ENCODE data around the gene TOP1. TPM values are rescaled to one million over a fixed set of nuclear protein-coding genes. Genes with fewer than 3 reads are reported as not detected.

The TOP1 gene
- polyA plus RNA-seq, 1 of the 3 experiments (the other 2 are of a cell fraction): 11.9 TPM

GRCh38 chr20:41052742-41053419, 24.3 kb downstream of the TOP1 start:
- TF ChIP-seq JUND (IDR thresholded peaks at IDR 0.05): no peak
- peak; percentile 51; the same call in 1 of the 2 replicates for TF ChIP-seq NFIC (IDR thresholded peaks at IDR 0.05; ENCODE audit: borderline replicate concordance)
- TF ChIP-seq PBX3 (IDR thresholded peaks at IDR 0.05): 0 out of 2 replicates have a peak, but pooled peaks have one; percentile 4
- Histone ChIP-seq H3K36me3 (replicated peaks in 1 of 2; ENCODE audit: control insufficient read depth in 1 of 2, insufficient read depth in 2 of 2, low read length in 1 of 2) (peaks cover 2 to 14% of the 10 kb centered on the region in 2 experiments), H3K4me1 (ENCODE audit: control insufficient read depth in 1 of 2, insufficient read depth in 2 of 2, low read depth in 1 of 2, low read length in 1 of 2) (peaks cover 24 to 69% of the 10 kb centered on the region in 2 experiments; a peak in 3 of 4 replicates), H3K4me2 (0 out of 2 replicates have a peak overlapping the region, but pooled peaks have one; percentile 15), H3K79me2 (ENCODE audit: insufficient read depth) (peaks cover 100% of the 10 kb centered on the region), H3K27me3 (ENCODE audit: insufficient read depth) (no peaks in the 10 kb centered on the region), H3K4me3 (ENCODE audit: low read depth in 2 of 2, low read length in 1 of 2) (no peak overlapping the region), H3K9me2 (no peaks in the 10 kb centered on the region), H4K20me1 (ENCODE audit: insufficient read depth) (peaks cover 98% of the 10 kb centered on the region), H3K27ac (ENCODE audit: low read depth in 2 of 2, low read length in 1 of 2) (peak overlapping the region in 1 of 2 experiments; percentile 24; a peak in 2 of 4 replicates), H3K9me3 (no peaks in the 10 kb centered on the region), H3F3A (replicated peaks; ENCODE audit: insufficient read depth) (peaks cover 18% of the 10 kb centered on the region), H2AFZ (ENCODE audit: low read depth) (no peak overlapping the region), H3K9ac (no peak overlapping the region)
- ChIA-PET POLR2A (no interaction called here), CTCF (interaction anchor here (1.3 kb wide), 1 partner anchor 42 kb away, joined by 3 read pairs; no protein-coding TSS in a partner anchor)
- 90% methylated on average over 6 of the region's 6 CpGs for WGBS (ENCODE audit: low lambda C conversion rate)
- DNase-seq: no peak

- peaks cover 29 to 67% of the 10 kb centered on the region in 2 experiments for H3K4me1 ChIP-seq (ENCODE audit: control insufficient read depth in 1 of 2, insufficient read depth in 2 of 2, low read depth in 1 of 2, low read length in 1 of 2)
- peaks cover 99% of the 10 kb centered on the region for H3K79me2 ChIP-seq (ENCODE audit: insufficient read depth)
- TF ChIP-seq TAF1 (IDR thresholded peaks at IDR 0.05; ENCODE audit: borderline replicate concordance, low read depth, low read length): no peak
- no peak for TF ChIP-seq PBX3 (IDR thresholded peaks at IDR 0.05)
- H2AFZ ChIP-seq (ENCODE audit: low read depth): no peak overlapping the region
- peaks cover 29% of the 10 kb centered on the region for H3F3A ChIP-seq (replicated peaks; ENCODE audit: insufficient read depth)
- no peak for DNase-seq
- no peaks in the 10 kb centered on the region for H3K9me3 ChIP-seq
- ChIA-PET POLR2A (no interaction called here), CTCF (interaction anchor here (1.8 kb wide), 1 partner anchor 16 kb away, joined by 4 read pairs; no protein-coding TSS in a partner anchor)
- H3K4me2 ChIP-seq: no peak overlapping the region
- H3K27ac ChIP-seq (ENCODE audit: low read depth in 2 of 2, low read length in 1 of 2): peak overlapping the region in 1 of 2 experiments; percentile 64; a peak in 3 of 4 replicates
- H3K9me2 ChIP-seq: no peaks in the 10 kb centered on the region
- H3K4me3 ChIP-seq (ENCODE audit: low read depth in 2 of 2, low read length in 1 of 2): no peak overlapping the region
- peaks cover 96% of the 10 kb centered on the region for H4K20me1 ChIP-seq (ENCODE audit: insufficient read depth)
- no peak overlapping the region for H3K9ac ChIP-seq
- 95% methylated on average over 10 of the region's 10 CpGs for WGBS (ENCODE audit: low lambda C conversion rate)
- peaks cover 2 to 14% of the 10 kb centered on the region in 2 experiments for H3K36me3 ChIP-seq (replicated peaks in 1 of 2; ENCODE audit: control insufficient read depth in 1 of 2, insufficient read depth in 2 of 2, low read length in 1 of 2)
- no peaks in the 10 kb centered on the region for H3K27me3 ChIP-seq (ENCODE audit: insufficient read depth)
Measured at GRCh38 chr20:41054070-41054846, 25.6 kb downstream of the TOP1 start.

GRCh38 chr20:41054847-41055230, 26.2 kb downstream of the TOP1 start:
- CTCF ChIA-PET: interaction anchor here (1.8 kb wide), 1 partner anchor 16 kb away, joined by 4 read pairs; no protein-coding TSS in a partner anchor
- TF ChIP-seq GATA2 (CRISPR knock-in tag; IDR thresholded peaks at IDR 0.05): 0 out of 2 replicates have a peak, but pooled peaks have one; percentile 8
- no peak for TF ChIP-seq POLR2AphosphoS5 (IDR thresholded peaks at IDR 0.05; ENCODE audit: low read depth, low read length)
- POLR2A ChIA-PET: no interaction called here

More at GRCh38 chr20:41054847-41055230, 26.2 kb downstream of the TOP1 start:
- H4K20me1 ChIP-seq (ENCODE audit: insufficient read depth): peaks cover 95% of the 10 kb centered on the region
- peaks cover 99% of the 10 kb centered on the region for H3K79me2 ChIP-seq (ENCODE audit: insufficient read depth)
- WGBS (ENCODE audit: low lambda C conversion rate): 78% methylated on average over 2 of the region's 2 CpGs
- H3K9me2 ChIP-seq: no peaks in the 10 kb centered on the region
- H3K9me3 ChIP-seq: no peaks in the 10 kb centered on the region
- no peaks in the 10 kb centered on the region for H3K27me3 ChIP-seq (ENCODE audit: insufficient read depth)
- H3K4me1 ChIP-seq (ENCODE audit: control insufficient read depth in 1 of 2, insufficient read depth in 2 of 2, low read depth in 1 of 2, low read length in 1 of 2): peaks cover 25 to 62% of the 10 kb centered on the region in 2 experiments
- H3K4me3 ChIP-seq (ENCODE audit: low read depth in 2 of 2, low read length in 1 of 2): no peak overlapping the region
- H2AFZ ChIP-seq (ENCODE audit: low read depth): no peak overlapping the region
- H3K27ac ChIP-seq (ENCODE audit: low read depth in 2 of 2, low read length in 1 of 2): peak overlapping the region; percentile 21 to 64; a peak in 3 of 4 replicates
- no peak overlapping the region for H3K4me2 ChIP-seq
- H3K9ac ChIP-seq: no peak overlapping the region
- peaks cover 2 to 19% of the 10 kb centered on the region in 2 experiments for H3K36me3 ChIP-seq (replicated peaks in 1 of 2; ENCODE audit: control insufficient read depth in 1 of 2, insufficient read depth in 2 of 2, low read length in 1 of 2)
- no peak for DNase-seq
- peaks cover 29% of the 10 kb centered on the region for H3F3A ChIP-seq (replicated peaks; ENCODE audit: insufficient read depth)
